Embryonic facial prominence (tissue), 1 donor: ENCODE data around the gene UPK3B.
"Not testable (repeated sequence)": the region's sequence is repeated elsewhere in the genome, so short reads cannot be mapped to it uniquely, and the experiment has no call there.

Experiments
- DNase-seq: peaks from one replicate; pipeline ENCODE4 v3.0.0-alpha.2; 2016; ENCODE audit errors: extremely low spot score

UPK3B gene

DNA sequence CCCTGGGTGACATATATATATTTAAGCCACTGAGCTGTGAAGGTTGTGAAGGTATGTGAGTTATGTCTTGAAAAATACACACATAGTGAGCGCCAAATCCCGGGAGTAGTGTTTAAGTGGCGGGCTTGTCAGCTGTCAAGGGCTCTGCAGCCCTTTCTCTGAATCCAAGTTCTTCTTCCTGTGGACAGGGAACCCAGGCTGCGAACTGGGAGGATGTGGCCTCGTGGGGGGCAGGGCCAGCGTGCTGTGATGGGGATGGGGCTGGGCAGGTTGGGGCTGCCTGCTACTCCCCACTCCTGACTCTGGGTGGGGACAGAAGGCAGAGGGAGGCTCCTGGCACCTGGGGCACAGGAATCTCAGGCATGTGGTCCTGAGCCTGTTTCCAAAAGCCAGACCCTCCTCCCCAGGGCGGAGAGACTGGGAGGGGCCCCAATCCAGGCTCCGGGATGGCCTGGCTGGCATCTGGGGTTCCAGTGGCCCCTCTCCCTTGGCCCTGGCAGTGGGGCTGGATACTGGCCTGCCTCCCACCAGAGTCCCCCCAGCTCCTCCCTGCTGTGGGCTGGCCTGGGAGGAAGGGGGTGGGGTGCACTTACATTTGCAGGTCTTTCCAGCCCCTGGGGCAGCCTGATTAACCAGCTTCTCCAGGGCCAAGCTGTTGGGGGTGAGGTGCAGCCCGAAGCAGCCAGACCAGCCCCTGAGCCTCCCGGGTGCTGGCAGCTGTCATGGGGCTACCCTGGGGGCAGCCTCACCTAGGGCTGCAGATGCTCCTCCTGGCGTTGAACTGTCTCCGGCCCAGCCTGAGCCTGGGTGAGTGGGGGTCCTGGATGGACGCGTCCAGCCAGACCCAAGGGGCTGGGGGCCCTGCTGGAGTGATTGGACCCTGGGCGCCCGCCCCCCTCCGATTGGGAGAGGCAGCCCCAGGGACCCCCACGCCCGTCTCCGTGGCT lies at the start of gene UPK3B:
Gene UPK3B (plus strand): TSS at position 622 of the 947 bp plus-strand sequence. CDS start 101 bp downstream, at position 723.
- no peak for DNase-seq

DNA sequence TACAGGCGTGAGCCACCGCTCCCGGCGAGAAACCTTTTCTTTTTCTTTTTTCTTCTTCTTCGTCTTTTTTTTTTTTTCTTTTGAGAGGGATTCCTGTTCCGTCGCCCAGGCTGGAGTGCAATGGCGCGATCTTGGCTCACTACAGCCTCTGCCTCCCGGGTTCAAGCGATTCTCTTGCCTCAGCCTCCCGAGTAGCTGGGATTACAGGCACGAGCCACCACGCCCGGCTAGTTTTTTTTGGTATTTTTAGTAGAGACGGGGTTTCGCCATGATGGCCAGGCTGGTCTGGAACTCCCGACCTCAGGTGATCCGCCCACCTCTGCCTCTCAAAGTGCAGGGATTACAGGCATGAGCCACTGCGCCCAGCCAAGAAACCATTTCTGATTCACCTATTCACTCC lies 49.6 kb upstream of the UPK3B start:
- DNase-seq: not testable (repeated sequence)

DNA sequence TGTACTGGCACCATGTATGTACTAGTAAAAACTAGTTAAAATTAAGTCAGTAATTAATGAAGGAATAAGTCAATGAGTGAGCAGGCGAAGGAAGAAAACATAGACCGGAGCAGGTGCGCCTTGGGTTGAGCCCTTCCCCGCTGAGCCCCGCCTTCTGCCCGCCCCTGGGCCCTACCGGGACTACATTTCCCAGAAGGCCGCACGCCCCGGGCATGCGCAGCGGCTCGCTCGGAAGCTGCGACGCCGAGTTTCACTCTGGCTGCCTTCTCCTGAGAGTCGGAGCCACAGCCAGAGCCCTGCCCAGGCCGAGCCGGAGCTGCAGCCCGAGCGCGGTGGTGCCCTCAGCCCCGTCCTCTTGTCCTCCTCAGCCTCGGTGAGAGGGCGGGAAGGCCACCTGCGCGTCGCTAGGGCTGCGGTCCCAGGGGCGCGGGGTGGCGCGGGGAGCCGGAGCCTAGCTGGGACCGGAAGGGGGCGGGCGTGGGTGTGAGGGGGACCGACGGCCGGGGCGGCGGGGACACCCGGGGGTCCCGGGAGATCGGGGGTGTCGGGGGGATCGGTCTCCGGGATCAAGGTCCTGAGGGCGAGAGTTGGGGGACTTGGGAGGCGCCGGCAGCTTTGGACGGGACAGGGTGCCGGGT lies 48.8 kb upstream of the UPK3B start, which contains the start of gene DTX2:
Gene DTX2 (plus strand): TSS at position 246 of the 638 bp plus-strand sequence. CDS start 18,801 bp downstream, outside the sequence.
- DNase-seq: not testable (repeated sequence)

DNA sequence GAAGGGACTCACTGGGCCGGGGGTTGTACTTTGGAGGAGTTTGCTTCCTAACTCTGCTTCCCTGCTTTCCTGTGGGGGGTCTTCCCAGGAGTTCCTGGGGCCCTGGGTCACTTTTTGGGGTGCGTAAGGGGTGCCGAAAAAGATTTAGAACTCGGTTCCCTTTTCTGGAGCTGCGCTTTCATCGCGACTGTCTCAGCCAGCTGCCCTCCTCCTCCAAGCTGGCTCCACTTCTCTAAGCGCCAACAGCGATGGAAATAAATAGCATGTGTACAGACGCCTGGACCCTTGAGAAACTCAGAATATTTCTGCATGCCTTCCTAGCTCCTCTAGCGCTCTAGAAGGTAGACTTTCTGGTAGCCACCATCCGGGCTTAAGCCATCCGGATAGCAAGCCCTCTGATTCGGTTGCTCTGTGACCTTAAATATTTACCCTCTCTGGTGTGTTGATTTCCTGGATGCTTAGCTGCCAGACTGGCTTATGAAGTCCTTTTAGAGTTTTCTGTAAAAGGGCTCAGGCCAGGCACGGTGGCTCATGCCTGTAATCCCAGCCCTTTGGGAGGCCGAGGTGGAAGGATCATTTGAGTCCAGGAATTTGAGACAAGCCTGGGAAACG lies 48.0 kb upstream of the UPK3B start:
- DNase-seq: not testable (repeated sequence)

DNA sequence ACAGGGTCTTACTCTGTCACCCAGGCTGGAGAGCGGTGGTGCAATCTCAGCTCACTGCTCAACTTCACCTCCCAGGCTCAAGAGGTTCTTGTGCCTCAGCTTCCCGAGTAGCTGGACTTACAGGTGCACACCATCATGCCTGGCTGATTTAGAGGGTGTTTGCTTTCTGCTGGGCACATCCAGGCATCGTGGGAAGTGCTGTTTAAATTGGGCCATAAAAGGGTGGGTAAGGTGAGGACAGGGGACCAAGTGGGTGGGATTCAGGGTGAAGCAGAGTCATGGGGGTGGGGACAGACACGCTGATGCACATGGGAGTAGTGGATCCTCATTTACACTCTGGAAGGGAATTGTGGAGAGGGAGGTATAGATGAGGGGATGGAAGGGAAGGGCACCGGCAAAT lies 45.4 kb upstream of the UPK3B start:
- DNase-seq: not testable (repeated sequence)

DNA sequence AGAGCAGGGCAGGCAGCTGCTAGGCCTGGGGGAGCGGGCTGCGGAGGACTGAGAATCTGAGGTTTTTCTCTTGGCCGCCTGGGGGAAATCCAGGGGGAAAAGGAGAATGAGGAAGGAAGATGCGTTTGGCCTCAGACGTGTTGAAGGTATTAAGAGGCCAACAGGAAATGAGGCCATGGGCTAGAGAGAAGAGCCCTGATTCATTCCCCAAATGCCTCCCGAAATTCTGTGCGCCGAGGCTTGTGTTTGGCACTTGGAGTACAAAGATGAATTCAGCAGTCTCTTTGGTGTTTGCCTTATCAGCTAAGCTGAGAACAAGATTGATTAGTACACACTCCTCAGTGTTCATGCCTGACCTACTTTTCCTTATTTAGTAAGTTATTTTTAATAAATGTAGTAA lies 44.4 kb upstream of the UPK3B start:
- DNase-seq: not testable (repeated sequence)

DNA sequence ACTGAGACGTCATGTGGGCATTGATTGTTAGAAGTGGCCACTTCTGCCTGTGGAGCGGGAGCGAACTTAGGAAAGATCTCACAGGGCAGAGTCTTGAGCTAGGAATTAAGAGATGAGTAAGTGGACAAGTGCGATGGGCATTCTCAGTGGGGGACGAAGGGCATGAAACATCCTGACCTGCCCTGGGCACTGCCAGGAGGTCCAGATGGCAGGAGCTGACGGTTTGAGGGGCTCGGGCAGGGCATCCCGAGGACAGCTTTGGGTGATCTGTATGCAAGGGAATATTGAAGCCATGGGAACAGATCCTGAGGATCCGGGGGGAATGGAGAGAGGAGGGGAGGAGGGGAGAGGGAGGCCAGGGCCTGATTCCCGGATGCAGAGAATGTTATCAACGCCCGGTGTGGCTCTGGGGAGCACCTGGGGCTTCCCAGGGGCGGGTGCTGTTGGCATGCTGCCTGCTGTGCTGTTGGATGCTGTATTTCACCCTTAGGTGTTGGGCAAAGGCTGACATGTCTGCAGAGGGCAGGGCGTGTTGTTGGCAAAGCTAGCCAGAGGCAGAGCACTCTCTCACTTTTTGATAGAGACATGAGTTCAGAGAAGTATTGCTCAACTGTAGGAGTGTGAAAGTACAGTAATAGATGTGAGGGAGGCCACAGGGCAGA lies 42.5 kb upstream of the UPK3B start:
- not testable (repeated sequence) for DNase-seq

DNA sequence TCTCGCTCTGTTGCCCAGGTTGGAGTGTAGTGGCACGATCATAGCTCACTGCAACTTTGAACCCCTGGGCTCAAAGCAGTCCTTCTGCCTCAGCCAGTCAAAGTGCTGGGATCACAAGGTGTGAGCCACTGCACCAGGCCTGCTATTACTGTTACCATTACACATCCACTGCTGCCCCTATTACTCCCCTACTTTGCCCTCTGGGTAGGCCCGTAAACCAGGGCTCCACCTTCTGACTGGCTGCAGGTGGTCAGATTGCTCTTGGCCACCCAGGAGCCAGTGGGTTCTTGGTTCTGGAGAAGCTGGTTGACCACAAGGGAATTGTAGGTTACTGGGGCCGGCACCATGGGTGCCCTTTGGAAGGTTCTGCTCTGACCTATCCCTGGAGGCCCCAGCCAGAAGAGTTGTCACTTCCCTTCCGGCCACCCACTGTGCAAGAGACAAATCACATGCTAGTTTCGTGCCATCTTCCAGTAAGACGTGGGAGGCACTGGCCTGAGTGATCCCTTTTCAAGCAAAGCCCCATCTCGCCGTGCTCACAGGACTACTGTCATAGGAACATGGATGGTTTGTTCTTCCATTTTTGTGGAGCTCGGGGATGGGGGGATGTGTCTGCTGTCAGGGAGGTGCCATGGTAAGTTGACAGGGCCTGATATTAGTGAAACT lies 38.7 kb upstream of the UPK3B start:
- not testable (repeated sequence) for DNase-seq

DNA sequence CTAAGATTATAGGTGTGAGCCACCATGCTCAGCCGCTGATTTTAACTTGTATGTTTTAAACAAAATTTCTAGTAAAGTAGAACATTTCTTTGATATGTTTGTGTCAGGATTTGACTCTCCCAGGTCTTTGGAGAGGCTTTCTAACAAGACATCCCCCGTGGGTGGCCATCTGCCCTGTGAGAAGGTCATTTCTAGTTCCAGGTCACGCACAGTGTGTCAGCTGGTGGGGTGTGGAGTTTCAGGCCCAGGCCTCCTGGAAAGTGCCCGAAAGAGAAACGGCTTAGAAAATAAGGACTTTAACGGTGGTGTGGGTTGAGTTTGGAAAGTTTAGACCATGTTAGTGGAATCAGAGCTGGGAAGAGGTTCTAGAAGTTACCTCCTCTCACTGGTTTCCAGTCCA lies 37.3 kb upstream of the UPK3B start:
- not testable (repeated sequence) for DNase-seq

DNA sequence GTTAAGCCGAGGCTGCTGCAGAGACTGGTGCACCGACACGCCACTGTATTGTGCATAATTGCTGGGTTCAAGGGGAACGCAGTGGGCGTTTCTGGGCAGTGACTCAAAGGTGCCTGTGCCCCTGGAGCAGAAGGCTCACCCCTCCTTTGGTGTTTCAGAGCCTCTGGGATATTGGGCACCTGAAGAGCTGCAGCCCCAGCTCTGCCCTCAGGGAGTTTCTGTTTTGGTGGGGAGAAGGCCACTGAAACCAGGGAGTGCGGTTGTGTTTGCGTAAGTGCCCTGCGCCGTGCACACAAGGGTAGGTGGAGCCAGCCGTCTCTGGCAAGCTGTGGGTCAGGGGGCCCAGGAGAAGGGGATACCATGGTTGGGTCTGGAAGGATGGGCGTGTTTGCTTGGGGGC lies 34.1 kb upstream of the UPK3B start:
- not testable (repeated sequence) for DNase-seq

DNA sequence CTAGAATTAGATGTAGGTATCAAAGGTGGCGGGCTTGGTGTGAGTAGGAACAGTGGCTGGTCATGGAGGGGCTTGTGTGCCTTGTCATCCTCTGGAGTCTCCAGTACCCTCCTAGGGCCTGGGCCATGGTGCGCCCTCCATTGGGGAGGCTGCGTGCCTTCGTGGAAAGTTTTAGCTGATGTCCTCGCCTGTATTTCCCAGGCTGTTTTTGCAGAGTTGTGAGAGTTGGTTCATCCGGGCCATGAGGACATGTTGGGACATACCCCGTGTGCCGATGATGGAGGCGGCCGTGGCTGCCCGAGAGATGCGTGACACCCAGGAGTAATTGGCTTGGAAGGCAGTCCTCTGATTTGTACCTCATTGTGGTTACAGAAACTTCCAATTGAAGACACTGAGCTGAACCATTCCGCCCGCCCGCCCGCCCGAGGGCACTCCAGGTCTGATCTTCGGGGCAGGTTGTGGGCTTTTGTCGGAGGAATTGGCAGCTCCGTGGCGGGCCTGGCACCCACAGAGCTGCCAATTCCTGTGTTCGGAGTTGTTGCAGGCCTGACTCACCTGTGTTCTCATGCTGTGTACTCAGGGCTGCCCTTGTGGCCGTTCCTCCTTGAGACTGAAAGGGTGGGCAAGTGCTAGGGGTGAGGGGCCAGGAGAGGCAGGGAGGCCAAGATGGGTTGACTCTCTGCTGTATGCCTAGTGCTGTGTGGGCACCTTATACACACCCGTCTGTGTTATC lies 33.4 kb upstream of the UPK3B start:
- DNase-seq: not testable (repeated sequence)

DNA sequence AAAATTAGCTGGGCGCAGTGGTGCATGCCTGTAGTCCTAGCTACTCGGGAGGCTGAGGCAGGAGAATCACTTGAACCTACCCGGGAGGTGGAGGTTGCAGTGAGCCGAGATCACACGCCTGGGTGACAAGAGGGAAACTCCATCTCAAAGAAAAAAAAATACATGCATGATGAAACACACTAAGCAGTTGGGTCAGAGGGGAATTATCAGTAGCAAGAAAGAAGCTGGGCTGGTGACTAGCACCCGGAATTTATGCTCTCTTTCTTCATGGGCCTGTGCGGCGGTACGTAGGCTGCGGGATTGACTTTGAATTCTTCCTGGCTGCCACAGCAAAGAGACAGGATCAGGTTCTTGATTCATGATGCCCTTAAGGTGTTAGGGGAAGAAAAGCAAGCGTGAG lies 30.7 kb upstream of the UPK3B start:
- not testable (repeated sequence) for DNase-seq

DNA sequence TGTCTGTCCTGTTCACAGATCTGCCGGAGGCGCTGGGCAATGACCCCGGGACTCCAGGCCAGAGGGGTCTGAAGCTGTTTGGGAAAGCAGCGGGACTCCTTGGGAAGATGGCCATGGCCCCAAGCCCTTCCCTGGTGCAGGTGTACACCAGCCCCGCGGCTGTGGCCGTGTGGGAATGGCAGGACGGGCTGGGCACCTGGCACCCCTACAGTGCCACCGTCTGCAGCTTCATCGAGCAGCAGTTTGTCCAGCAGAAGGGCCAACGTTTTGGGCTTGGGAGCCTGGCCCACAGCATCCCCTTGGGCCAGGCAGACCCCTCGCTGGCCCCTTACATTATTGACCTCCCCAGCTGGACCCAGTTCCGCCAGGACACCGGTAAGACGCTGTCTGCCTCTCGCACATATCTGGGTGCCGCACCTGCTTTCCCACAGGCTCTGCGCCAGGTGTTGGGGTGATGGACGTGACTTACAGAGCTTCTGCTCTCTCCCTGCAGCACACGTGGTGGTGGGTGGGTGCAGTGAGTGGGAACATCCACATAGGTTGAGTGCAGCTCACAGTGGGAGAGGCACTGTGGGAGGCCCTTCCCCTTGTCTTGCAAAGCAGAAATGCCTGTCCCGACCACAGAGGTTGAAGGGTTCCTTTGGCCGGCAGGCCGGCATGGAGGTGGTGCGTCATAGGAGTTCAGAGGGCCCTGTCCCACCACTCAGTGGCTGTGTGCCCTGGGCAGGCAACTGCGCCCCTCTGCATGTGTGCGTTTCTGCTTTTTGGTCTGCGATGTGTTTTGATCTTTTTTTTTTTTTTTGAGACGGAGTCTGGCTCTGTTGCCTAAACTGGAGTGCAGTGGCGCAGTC lies 29.7 kb upstream of the UPK3B start:
- not testable (repeated sequence) for DNase-seq

DNA sequence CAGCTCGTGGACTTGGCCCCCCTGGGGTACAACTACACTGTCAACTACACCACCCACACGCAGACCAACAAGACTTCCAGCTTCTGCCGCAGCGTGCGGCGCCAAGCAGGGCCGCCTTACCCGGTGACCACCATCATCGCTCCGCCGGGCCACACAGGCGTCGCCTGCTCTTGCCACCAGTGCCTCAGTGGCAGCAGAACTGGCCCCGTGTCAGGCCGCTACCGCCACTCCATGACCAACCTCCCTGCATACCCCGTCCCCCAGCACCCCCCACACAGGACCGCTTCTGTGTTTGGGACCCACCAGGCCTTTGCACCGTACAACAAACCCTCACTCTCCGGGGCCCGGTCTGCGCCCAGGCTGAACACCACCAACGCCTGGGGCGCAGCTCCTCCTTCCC lies 27.7 kb upstream of the UPK3B start:
- DNase-seq: not testable (repeated sequence)

DNA sequence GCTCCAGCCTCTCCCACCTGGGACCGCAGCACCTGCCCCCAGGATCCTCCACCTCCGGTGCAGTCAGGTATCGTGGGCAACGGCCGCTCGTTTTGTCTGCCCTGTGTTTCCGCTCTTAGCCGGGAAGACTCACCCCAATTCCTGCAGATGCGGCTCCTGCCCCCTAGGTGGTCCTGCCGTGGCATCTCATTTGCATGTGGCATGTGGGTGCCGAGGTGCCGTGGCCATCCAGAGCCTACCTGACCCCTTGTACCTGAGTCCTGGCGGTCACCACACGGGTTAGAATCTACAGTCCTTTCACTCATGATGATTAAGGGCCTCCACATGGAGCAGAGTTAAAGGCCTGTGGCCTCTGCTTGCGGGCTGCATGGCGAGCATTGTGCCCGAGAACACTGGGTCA lies 27.3 kb upstream of the UPK3B start:
- DNase-seq: not testable (repeated sequence)

DNA sequence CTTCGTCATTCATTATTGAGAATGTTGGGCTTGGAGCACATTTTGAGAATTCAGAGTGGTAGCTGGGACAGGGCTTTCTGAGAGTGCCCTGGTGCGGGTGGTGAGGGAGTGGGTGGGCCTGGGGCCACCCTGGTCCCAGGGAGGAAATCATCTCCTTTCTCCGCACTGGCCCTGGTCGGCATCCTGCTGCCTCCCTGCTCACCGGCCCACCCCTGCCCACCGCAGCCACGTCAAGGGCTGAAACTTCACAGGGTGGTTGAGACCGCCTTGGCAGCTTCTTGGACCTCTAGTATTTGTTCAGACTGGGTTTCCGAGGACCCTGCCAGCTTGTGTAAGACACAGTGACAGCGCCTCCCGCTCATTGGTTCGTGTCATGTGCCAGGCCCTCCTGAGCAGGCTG lies 25.9 kb upstream of the UPK3B start:
- not testable (repeated sequence) for DNase-seq

DNA sequence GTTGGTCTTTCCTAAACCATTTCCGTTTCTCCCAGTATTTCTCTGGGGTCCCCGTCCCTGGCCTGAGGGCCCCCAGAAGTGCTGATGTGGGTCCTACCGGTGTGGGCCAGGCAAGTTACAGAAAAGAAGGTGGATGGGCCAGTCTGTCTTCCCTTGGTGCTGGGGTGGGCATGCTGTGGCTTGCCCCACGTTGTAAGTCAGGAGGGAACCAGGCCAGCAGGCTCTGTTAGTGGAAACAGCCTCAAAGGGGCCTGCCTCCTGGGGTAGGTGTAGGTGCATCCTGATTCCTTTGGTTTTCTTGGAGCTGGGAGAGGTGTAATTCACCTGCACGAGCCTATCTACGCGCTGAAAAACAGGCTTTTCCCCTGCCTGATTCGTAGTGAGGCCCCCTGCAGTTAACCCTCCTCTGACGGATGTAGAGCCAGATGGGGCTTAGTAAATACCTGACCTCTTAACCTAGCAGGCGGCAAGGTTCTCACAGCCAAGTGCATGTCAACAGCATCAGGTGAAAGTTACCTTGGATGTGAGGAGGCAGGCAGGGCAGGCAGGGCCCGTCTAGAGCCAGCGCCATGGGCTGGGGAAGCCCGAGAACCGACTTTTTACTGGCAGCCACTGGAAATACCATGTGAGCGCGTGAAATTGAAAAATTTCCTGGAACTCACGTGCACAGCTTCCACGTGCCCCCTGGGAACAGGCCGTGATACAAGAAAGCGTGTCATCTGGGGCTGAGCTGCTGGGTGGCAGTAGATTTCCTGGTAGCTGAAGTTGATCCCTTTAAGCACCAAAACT lies 24.3 kb upstream of the UPK3B start:
- not testable (repeated sequence) for DNase-seq

DNA sequence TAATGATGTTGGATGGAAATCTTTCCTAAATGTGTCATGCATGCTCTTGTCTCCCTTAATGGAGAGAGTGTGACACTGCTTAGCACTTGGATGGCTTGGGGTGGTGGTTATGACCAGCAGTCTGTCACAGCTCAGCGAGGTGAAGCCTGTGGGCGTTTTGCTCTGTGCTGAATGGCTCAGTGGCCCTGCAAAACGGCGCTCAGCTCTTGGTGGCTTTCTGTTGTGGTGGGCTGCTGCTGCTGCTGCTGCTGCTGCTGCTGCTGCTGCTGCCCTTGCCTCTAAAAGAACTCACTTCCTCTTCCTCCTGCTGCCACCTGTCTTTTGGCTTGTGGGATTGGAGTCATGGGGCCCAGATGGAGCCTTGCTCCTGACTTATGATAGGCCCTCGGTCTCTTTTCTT lies 23.7 kb upstream of the UPK3B start:
- DNase-seq: not testable (repeated sequence)

DNA sequence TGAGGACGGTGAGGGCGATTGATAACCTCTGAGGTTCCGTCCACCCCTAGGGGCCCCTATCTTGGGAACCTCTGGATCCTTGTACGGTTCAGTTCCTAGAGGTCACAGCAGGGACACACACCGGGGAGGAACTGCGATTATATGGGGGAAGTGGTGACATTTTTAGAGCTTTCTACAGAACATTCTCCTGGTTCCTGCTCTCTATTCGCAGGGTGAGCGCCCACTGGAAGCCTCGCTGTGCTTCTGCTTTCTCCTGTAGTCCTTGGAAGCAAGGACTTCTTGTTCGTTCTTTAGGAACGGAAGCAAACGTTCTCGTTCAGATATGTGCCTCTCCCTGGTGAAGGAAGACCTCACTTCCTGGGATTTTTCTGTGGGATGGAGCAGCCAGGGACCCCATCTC lies 22.4 kb upstream of the UPK3B start:
- DNase-seq: not testable (repeated sequence)
